Left ventricle myocardium inferior (tissue), 1 donor: Measurements from ENCODE around the gene ZFC3H1. TPM values are rescaled to one million over a fixed set of nuclear protein-coding genes. Genes with fewer than 3 reads are reported as not detected.
A peak's percentile ranks its signal among the peaks of the same experiment; 100 is the strongest.

Experiments
- DNase-seq: peaks from one replicate; pipeline ENCODE4 v3.0.0-alpha.2; 2020
- H3K27ac ChIP-seq: fragments of 200-600 bp; replicated peaks from 2 replicates; pipeline ENCODE4 v1.8.0; 2021
- H3K27me3 ChIP-seq: fragments of 200-600 bp; 2 replicates; pipeline ENCODE4 v1.8.0; 2021; ENCODE audit warnings: low read depth
- H3K36me3 ChIP-seq: fragments of 200-600 bp; 2 replicates; pipeline ENCODE4 v1.8.0; 2021
- H3K4me1 ChIP-seq: fragments of 200-600 bp; 2 replicates; pipeline ENCODE4 v1.8.0; 2021
- H3K4me3 ChIP-seq: fragments of 200-600 bp; 2 replicates; pipeline ENCODE4 v1.8.0; 2021; ENCODE audit warnings: mild to moderate bottlenecking, moderate library complexity
- H3K9me3 ChIP-seq: fragments of 200-600 bp; replicated peaks from 2 replicates; pipeline ENCODE4 v1.8.0; 2021
- intact Hi-C: fragments of 100-400 bp; cut with micrococcal nuclease; formaldehyde crosslinking; loops from one replicate; pipeline ENCODE4 v1.11.0; 2022
- total RNA-seq: library from RNA; stranded (reverse); fragmentation: NEBNext Ultra II Directional; extraction: Animal tissue kit (Norgen Biotek cat#: 25700); gene quantifications from one replicate; pipeline ENCODE4 v1.2.1, GENCODE V29; 2021
- TF ChIP-seq, protein P1 (sequence below): fragments of 200-600 bp; IDR thresholded peaks from 2 replicates; pipeline ENCODE4 v1.8.0; 2021; ENCODE audit warnings: antibody characterized with exemption, mild to moderate bottlenecking, borderline replicate concordance
- donor health status: DM: no; HTN: yes; CAD: no; lungs with severe emphysema.

ZFC3H1 gene
- total RNA-seq, 1 donor from 2014 or later: 18.3 TPM

GRCh38 chr12:71626098-71626497 is 37.5 kb downstream of the ZFC3H1 start:
- intact Hi-C loops: no loop called here
- peaks cover 91% of the 10 kb centered on the region for H3K36me3 ChIP-seq
- H3K27me3 ChIP-seq: no peaks in the 10 kb centered on the region
- H3K4me1 ChIP-seq: peaks cover 21% of the 10 kb centered on the region
- TF ChIP-seq, protein P1, sequence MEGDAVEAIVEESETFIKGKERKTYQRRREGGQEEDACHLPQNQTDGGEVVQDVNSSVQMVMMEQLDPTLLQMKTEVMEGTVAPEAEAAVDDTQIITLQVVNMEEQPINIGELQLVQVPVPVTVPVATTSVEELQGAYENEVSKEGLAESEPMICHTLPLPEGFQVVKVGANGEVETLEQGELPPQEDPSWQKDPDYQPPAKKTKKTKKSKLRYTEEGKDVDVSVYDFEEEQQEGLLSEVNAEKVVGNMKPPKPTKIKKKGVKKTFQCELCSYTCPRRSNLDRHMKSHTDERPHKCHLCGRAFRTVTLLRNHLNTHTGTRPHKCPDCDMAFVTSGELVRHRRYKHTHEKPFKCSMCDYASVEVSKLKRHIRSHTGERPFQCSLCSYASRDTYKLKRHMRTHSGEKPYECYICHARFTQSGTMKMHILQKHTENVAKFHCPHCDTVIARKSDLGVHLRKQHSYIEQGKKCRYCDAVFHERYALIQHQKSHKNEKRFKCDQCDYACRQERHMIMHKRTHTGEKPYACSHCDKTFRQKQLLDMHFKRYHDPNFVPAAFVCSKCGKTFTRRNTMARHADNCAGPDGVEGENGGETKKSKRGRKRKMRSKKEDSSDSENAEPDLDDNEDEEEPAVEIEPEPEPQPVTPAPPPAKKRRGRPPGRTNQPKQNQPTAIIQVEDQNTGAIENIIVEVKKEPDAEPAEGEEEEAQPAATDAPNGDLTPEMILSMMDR: no peak
- H3K27ac ChIP-seq: peak overlapping the region; percentile 31
- no peaks in the 10 kb centered on the region for H3K9me3 ChIP-seq
- no peak overlapping the region for H3K4me3 ChIP-seq
- no peak for DNase-seq

DNA sequence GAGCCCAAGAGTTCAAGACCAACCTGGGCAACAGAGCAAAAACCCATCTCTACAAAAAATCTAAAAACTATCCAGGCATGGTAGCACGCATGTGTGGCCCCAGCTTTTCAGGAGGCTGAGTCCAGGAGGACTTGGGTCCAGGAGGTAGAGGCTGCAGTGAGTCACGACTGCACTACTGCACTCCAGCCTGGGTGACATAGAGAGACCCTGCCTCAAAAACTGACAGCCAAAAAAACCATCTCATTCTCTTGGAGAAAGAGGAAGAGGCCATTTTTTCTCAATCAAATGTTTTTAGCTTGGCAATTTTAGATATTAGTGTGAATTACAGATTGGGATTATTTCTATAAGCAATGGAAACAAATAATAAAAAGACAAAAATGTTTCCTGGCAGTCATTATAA is 38.2 kb downstream of the ZFC3H1 start:
- Histone ChIP-seq H3K27ac (no peak overlapping the region), H3K4me1 (peaks cover 21% of the 10 kb centered on the region), H3K9me3 (no peaks in the 10 kb centered on the region), H3K36me3 (peaks cover 91% of the 10 kb centered on the region), H3K27me3 (no peaks in the 10 kb centered on the region), H3K4me3 (no peak overlapping the region)
- intact Hi-C loops: no loop called here
- TF ChIP-seq, protein P1: no peak
- no peak for DNase-seq

- no peak for DNase-seq
- H3K4me1 ChIP-seq: peaks cover 15% of the 10 kb centered on the region
- H3K9me3 ChIP-seq: no peaks in the 10 kb centered on the region
- intact Hi-C loops: no loop called here
- H3K4me3 ChIP-seq: no peak overlapping the region
- H3K36me3 ChIP-seq: peaks cover 95% of the 10 kb centered on the region
- H3K27ac ChIP-seq: no peak overlapping the region
- H3K27me3 ChIP-seq: no peaks in the 10 kb centered on the region
- TF ChIP-seq, protein P1: no peak
Observed at GRCh38 chr12:71621938-71622337, 41.7 kb downstream of the ZFC3H1 start.

GRCh38 chr12:71610031-71610795 is 53.4 kb downstream of the ZFC3H1 start:
- TF ChIP-seq, protein P1: no peak
- Histone ChIP-seq H3K4me3 (no peak overlapping the region), H3K4me1 (no peaks in the 10 kb centered on the region), H3K27ac (no peak overlapping the region), H3K9me3 (no peaks in the 10 kb centered on the region), H3K27me3 (no peaks in the 10 kb centered on the region), H3K36me3 (peaks cover 90% of the 10 kb centered on the region)
- intact Hi-C loops: no loop called here
- no peak for DNase-seq

DNA sequence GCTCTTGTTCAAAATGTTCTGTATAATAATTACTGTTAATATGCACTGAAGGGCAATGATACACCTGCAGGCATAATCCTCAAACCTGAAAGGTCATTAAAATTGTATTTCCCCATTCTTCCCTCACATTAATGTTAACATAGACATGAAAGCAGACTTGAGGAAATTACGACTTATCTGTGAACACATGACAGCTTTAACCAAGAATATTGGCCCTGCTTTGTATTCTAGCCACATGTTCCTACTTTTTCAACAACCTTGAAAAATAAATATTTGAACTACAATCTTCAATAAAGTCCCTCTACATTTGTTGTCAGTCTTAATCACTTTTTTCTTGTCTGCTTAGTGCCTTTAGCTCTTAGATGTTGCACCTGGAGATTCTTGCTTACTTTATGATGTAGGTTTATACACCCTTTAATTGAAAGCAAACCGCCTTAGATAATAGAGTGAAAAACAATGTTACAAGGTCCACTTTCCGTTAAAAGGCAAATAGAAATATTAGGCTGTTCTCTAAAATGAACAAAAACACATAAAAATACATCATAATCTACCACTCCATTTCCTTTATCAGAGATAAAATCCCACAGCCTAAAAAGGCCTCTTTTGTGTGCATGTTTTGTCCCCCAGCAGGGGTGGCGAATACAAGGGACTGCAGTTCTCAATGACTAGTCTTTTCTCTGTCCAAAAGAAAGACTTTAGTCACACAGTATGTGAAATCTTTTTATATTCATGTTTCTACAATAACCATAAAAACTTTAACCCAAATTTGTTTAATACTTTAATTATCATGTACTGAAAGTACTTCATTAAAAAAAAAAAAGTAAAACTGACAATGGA is 55.9 kb downstream of the ZFC3H1 start:
- Histone ChIP-seq H3K4me1 (no peaks in the 10 kb centered on the region), H3K4me3 (no peak overlapping the region), H3K27ac (no peak overlapping the region), H3K36me3 (peaks cover 65% of the 10 kb centered on the region), H3K9me3 (no peaks in the 10 kb centered on the region), H3K27me3 (no peaks in the 10 kb centered on the region)
- TF ChIP-seq, protein P1: no peak
- intact Hi-C loops: no loop called here
- no peak for DNase-seq
